Middle frontal gyrus (tissue), 1 donor: ENCODE results near the gene ERCC3.

ENCODE experiments used
- DNase-seq: peaks from one replicate; pipeline ENCODE4 v3.0.0-alpha.2; 2015; ENCODE audit warnings: low spot score; ENCODE audit errors: extremely low spot score

ERCC3 gene

DNA sequence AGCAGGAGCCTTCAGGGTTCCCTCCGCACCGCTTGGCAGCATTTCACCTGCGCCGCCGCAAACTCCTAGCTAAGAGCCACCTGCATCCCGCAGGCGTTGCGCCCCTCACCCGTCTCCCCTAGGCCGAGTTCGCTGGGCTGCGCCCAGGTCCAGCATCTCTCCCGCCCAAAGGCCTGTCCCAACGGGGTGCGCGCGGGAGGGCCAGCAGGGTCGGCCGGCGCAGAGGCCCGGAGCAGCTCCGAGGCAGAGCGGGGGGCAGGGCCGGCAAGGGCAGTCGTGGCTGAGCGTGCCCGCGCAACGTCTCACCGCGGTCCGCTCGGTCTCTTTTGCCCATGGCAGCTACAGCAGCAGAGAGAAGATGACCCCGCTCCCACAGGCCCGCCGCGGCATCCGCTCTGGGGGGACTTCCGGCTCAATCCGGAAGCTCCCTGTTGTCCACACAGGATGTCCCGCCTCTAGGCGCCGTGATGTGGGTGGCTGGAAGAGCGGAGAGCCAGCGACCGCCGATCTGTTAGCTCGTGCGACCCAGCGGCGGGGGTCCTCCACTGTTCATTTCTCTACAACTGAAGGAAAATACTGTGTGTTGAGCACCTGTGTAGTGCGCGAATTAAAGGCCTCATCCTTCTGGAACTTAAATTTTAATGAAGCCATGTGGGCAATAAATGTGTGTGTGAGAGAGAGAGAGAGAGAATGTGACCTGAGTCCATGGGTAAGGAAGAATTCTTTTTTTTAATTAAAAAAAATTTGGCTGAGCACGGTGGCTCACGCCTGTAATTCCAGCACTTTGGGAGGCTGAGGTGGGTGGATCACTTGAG is at the start of gene ERCC3:
ERCC3 (minus strand) TSS at position 397 of the 815 bp plus-strand sequence; CDS start at position 334, 63 bp downstream.
- DNase-seq: peak; percentile 65

- DNase-seq: no peak
Measured at GRCh38 chr2:127343277-127343676, 49.3 kb upstream of the ERCC3 start.

GRCh38 chr2:127342101-127342500 is 48.2 kb upstream of the ERCC3 start:
- DNase-seq: no peak

- no peak for DNase-seq
Measured at GRCh38 chr2:127332335-127332734, 38.4 kb upstream of the ERCC3 start.

GRCh38 chr2:127330753-127331152 is 36.8 kb upstream of the ERCC3 start:
- DNase-seq: no peak

DNA sequence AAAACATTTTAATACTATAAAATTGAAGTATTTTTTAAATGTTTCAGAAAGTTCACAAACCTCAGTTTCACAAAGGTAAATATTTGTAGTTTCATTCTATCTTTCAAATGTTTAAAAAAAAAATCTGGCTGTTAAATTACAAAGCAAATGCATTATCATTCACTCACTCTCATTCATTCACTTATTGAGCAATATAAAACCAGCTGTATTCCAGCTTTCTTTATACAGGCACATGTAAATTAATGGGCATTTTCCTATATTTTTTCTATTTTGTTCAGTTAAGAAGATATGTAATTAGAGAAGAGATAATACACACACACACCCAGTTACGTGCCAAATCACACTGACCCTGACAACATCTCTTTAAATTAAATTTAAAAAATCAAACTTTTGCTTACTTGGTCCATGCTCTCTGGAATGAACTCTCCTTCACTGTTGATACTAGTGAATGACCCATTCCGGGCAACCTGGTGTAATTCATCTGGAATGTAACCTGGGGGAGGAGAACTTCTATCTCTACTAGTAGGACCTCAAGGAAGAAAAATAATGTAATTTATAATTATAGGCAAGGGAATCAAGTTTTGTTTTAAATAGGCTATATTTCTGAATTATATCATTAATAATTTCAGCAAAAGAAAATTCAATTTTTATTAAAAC is 32.5 kb upstream of the ERCC3 start:
- no peak for DNase-seq

- peak; percentile 29 for DNase-seq
Measured at GRCh38 chr2:127324635-127325034, 30.7 kb upstream of the ERCC3 start.

DNA sequence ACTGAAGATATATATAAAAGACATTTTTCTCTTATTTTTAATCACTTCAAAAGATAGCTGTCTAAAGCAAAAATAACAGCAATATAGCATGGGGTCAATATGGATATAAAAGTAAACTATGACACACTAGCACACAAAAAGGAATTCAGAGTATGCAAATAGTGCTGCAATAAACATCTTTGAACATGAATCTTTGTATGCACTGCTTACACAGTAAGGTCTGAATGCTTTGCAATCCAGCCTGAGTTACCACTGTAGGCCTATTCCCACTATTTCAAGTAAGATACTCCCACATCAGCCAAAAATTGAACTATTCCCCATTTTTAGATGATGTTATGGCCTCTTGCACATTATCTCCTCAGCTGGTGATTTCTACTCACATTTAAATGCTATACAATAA is 27.4 kb upstream of the ERCC3 start:
- DNase-seq: no peak

DNA sequence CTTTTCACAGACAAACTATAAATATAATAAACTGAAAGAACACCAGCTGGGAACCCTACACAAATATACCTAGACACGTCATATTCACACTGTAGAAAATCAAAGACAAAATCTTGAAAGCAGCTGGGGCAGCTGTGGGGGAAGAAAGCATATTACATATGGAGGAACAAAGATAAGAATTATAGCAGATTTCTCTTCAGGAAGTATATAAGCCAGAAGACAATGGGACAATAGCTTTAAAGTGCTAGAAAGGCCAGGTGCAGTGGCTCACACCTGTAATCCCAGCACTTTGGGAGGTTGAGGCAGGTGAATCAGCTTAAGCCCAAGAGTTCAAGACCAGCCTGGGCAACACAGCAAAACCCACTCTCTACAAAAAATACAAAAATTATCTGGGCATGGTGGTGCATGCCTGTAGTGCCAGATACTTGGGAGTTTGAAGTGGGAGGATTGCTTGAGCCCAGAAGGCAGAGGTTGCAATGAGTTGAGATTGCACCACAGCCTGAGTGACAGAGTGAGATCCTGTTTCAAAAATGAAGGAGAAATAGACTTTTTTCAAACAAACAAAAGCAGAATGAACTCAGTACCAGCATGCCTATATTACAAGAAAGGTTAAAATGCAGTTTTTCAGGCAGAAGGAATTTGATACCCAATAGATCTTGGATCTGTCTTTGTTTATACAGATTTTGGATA is 26.8 kb upstream of the ERCC3 start:
- DNase-seq: no peak

GRCh38 chr2:127320067-127320466 is 26.1 kb upstream of the ERCC3 start:
- no peak for DNase-seq

DNA sequence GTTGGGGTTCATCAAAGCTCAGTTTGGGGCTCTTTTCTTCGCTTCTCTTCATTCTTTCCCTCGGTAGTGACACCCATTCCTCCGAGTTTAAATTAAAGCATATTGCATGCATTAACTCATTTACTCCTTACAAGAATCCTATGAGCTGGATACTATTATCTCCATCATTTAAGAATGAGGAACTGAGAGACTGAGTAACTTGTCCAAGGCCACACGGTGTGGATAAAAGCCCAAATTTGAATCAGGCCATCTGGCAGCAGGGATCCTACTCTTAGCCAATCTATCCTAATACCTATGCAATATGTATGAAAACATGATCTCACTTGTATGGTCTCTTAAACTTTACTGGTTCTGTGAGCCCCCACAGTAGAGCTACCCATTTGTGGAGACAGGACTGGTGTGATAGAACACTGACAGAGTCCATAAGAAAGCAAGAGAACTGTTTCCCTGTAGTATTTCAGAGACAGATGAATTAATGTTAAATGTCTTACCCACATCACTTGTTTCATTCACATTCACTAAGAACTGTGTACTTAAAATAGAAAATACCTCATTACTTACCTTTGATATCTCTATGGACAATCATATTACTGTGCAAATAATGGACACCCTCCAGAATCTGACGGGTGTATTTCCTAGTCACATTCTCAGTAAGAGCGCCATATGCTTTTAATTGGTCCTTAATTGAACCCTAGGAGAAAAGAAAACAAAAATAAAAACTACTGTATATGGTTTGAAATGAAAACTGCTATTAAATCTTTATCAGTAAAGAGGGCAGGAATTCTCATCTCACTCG is 20.4 kb upstream of the ERCC3 start:
- no peak for DNase-seq

- no peak for DNase-seq
Measured at GRCh38 chr2:127313406-127313805, 19.5 kb upstream of the ERCC3 start.

- DNase-seq: no peak
Measured at GRCh38 chr2:127310980-127311379, 17.0 kb upstream of the ERCC3 start.

DNA sequence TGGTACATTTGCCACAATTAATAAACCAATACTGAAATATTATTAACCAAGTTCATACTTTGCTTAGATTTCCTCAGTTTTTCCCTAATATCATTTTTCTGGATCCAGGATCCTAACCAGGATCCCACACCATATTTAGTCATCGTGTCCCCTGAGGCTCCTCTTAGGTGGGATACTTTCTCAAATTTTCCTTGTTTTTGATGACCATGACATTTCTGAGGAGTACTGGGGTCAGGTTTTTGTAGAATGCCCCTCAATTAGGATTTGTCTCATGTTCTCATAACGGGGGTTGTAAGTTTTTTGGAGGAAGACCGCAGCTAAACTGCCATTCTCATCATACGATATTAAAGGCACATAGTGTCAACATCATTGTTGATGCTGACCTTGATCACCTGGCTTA is 15.5 kb upstream of the ERCC3 start:
- DNase-seq: no peak

DNA sequence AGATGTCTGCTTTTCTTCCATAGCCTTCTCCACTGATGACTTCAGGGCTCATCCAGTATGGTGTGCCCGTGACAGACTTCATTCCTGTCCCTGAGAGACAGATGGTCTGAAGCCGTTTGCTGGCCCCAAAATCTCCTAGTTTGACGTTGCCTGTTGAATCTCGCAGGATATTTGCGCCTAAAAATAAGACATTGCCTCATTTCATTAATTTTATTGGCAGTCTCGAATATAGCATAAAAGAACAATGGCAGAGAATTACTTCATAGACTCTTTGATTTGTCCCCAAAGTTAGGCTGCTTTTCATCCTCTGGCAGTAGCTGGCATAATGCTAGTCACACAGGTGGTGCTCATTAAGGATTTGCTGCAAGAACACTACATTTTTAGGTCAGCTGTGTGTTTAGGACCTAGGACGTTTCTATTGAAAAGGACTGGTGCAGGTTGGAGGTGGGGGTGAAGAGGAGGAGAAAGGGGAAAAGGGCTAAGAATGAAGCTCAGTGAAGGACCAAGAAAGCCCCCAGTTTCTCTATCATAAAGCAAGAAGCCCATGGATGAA is 14.7 kb upstream of the ERCC3 start:
- DNase-seq: no peak

DNA sequence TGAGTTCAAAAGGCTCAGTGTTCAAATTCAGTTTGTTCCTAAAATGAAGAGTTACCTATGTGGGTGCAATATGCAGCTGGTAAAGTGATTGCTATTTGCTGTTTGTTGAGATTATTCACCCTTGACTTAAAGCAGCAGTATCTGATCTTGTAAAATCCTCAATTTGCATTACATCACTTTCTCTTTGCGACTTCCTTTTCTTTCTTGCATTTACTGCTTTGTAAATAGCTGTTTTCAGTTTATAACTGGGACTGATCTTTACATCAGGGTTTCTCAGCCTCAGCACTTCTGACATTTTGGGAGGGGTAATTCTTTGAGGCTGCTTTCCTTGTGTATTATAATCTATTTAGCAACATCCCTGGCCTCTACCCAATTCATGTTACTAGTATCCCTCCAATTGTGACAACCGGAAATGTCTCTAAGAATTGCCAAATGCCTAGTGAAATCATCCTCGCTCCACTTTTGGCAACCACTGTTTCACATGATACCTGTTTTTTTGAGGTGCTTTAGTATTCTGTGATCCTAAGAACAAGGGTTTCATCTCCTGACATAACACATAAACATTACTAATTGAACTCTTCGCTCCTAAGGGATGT is 12.1 kb upstream of the ERCC3 start:
- DNase-seq: no peak

DNA sequence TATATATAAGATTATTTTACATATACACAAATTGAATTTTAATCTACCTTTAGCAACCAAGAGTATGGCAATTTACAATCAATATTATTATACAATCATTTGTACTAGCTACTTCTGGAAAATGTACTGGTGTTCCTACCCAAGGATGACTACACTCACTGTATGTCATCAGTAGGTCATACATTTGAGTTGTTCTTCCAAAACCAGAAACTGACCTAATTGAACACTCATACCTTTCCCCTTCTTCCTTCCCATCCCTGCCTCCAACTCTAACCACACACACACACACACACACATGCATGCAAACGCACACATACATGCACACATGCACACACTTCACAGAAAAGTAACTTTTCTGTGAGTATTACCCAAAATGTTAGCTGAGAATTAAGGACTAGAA is 8.2 kb upstream of the ERCC3 start:
- DNase-seq: no peak

- DNase-seq: no peak
Measured at GRCh38 chr2:127293386-127293747, 577 bp downstream of the ERCC3 start.

DNA sequence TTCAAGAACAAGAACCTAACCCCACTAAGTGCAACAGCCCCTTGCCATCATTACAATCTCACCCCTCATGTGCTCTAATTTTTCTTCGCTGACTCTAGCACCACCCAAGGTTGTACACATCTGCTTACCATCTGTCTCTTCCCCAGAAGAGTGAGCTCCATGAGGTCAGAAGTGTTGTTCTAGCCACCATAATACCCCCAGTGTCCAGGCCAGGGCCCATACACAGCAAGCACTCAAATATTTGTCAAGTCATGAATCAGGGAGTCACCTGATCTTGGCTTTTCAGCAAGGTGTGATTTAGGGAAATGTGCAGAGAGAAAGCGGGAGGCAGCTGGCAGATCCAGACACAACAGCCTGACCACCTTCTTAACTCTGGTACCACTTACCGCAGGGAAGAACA is 5.7 kb downstream of the ERCC3 start:
- DNase-seq: no peak

- DNase-seq: no peak
Measured at GRCh38 chr2:127283275-127283674, 10.7 kb downstream of the ERCC3 start.

- DNase-seq: no peak
Measured at GRCh38 chr2:127280693-127281092, 13.3 kb downstream of the ERCC3 start.
